SK-N-SH (cell line): ENCODE measurements around the gene MYLK2.

Experiments used
- FOXM1 ChIP-seq: IDR thresholded peaks from 2 replicates; pipeline ENCODE4 v1.4.0; 2012; ENCODE audit warnings: low read depth, mild to moderate bottlenecking
- YY1 ChIP-seq: IDR thresholded peaks from 2 replicates; pipeline ENCODE4 v1.4.0; 2012; ENCODE audit warnings: low read depth, mild to moderate bottlenecking
- TF ChIP-seq, protein P1 (sequence below): fragments of 200-600 bp; sonication (generic); IDR thresholded peaks from 2 replicates; pipeline ENCODE4 v1.6.1; 2017; ENCODE audit warnings: antibody characterized with exemption, mild to moderate bottlenecking, moderate library complexity

DNA sequence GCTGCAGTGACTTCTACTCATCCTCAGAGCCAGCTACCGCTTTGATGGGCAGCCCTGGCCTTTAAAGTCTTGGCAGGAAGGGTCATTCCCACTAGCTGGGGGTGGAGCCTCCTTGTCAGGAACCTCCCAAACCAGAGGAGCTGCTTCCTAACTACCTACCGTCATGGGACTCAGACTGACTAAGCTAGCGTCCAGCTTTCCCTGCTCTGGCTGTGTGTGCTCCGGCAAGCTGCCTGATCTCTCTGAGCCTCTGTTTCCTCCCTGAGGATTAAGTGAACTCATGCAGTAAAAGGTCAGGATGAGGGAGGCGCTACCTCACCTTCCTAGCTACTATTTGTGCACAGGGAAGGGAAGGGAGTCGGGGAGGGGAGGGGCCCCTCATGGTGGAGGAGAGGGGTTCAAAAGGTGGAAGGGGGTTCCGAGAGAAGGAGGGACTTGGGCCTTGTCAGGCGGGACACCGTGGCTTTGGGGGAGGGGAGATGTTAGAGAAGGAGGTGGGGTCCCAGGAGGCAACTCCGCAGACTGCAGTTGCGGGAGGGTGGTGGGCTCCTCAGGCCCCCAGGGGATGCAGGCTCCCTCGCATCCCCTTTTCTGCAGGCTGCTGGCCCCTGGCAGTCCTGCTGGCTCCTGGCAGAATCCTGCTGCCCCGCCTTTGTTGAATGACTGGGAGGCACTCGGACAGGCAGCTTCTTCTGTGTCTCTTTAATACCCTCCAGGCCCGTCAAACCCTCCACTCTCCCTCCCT lies 41.4 kb downstream of the MYLK2 start:
- TF ChIP-seq, protein P1, sequence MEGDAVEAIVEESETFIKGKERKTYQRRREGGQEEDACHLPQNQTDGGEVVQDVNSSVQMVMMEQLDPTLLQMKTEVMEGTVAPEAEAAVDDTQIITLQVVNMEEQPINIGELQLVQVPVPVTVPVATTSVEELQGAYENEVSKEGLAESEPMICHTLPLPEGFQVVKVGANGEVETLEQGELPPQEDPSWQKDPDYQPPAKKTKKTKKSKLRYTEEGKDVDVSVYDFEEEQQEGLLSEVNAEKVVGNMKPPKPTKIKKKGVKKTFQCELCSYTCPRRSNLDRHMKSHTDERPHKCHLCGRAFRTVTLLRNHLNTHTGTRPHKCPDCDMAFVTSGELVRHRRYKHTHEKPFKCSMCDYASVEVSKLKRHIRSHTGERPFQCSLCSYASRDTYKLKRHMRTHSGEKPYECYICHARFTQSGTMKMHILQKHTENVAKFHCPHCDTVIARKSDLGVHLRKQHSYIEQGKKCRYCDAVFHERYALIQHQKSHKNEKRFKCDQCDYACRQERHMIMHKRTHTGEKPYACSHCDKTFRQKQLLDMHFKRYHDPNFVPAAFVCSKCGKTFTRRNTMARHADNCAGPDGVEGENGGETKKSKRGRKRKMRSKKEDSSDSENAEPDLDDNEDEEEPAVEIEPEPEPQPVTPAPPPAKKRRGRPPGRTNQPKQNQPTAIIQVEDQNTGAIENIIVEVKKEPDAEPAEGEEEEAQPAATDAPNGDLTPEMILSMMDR, result no peak
- TF ChIP-seq FOXM1 (no peak), YY1 (no peak)
